ENCODE data around the gene GNB1.

GRCh38 chr1:1754051-1754815, 136.7 kb downstream of the GNB1 start:
- TF ChIP-seq CTCF (IDR thresholded peaks at IDR 0.05) (no peak), POLR2A (IDR thresholded peaks at IDR 0.05) (no peak)
